Measurements from ENCODE around the gene FOSL2.

FOSL2 gene

GRCh38 chr2:28413152-28413898, 20.7 kb downstream of the FOSL2 start:
- peak; percentile 64 for DNase-seq (ENCODE audit: low spot score)

GRCh38 chr2:28413899-28414295, 21.2 kb downstream of the FOSL2 start:
- DNase-seq (ENCODE audit: low spot score) = no peak

- DNase-seq (ENCODE audit: low spot score) = no peak
These were observed 21.9 kb downstream of the FOSL2 start for GRCh38 chr2:28414583-28414982.

GRCh38 chr2:28415010-28415409, 22.4 kb downstream of the FOSL2 start:
- no peak for DNase-seq (ENCODE audit: low spot score)

- DNase-seq (ENCODE audit: low spot score) = no peak
These were observed 23.1 kb downstream of the FOSL2 start for GRCh38 chr2:28415715-28416114.

- no peak for DNase-seq (ENCODE audit: low spot score)
These were observed 26.3 kb downstream of the FOSL2 start for GRCh38 chr2:28419003-28419402.

GRCh38 chr2:28419443-28420270, 27.0 kb downstream of the FOSL2 start:
- no peak for DNase-seq (ENCODE audit: low spot score)

- no peak for DNase-seq (ENCODE audit: low spot score)
These were observed 28.1 kb downstream of the FOSL2 start for GRCh38 chr2:28420722-28421121.

GRCh38 chr2:28422908-28423741, 30.5 kb downstream of the FOSL2 start:
- DNase-seq (ENCODE audit: low spot score) = no peak

- no peak for DNase-seq (ENCODE audit: low spot score)
These were observed 31.4 kb downstream of the FOSL2 start for GRCh38 chr2:28423856-28424605.

GRCh38 chr2:28424799-28425463, 32.3 kb downstream of the FOSL2 start:
- no peak for DNase-seq (ENCODE audit: low spot score)

GRCh38 chr2:28425464-28425835, 32.8 kb downstream of the FOSL2 start:
- DNase-seq (ENCODE audit: low spot score) = no peak

GRCh38 chr2:28427741-28428415, 35.2 kb downstream of the FOSL2 start:
- DNase-seq (ENCODE audit: low spot score) = no peak

GRCh38 chr2:28428486-28428885, 35.8 kb downstream of the FOSL2 start:
- no peak for DNase-seq (ENCODE audit: low spot score)

GRCh38 chr2:28429636-28430376, 37.1 kb downstream of the FOSL2 start:
- no peak for DNase-seq (ENCODE audit: low spot score)

GRCh38 chr2:28430377-28430765, 37.7 kb downstream of the FOSL2 start:
- no peak for DNase-seq (ENCODE audit: low spot score)

GRCh38 chr2:28430788-28431418, 38.2 kb downstream of the FOSL2 start:
- no peak for DNase-seq (ENCODE audit: low spot score)

- no peak for DNase-seq (ENCODE audit: low spot score)
These were observed 39.1 kb downstream of the FOSL2 start for GRCh38 chr2:28431741-28432140.

GRCh38 chr2:28432362-28432761, 39.7 kb downstream of the FOSL2 start:
- no peak for DNase-seq (ENCODE audit: low spot score)

GRCh38 chr2:28433215-28433614, 40.6 kb downstream of the FOSL2 start:
- no peak for DNase-seq (ENCODE audit: low spot score)
